ENCODE results near the gene KRT4. TPM values are rescaled to one million over a fixed set of nuclear protein-coding genes. Genes with fewer than 3 reads are reported as not detected.
A peak's percentile ranks its signal among the peaks of the same experiment; 100 is the strongest.

Gene KRT4
- total and polyA plus RNA-seq, 2 experiments from 2014 or later: not detected

GRCh38 chr12:52847335-52848102 lies 33.6 kb upstream of the KRT4 start:
- DNase-seq (ENCODE audit: low read depth in 1 of 2, low spot score in 1 of 2): peak in 1 of 2 donors; percentile 44
- H3K27ac ChIP-seq: no peak overlapping the region
- no peak for TF ChIP-seq CTCF (IDR thresholded peaks at IDR 0.05; ENCODE audit: low read depth, low read length)

DNA sequence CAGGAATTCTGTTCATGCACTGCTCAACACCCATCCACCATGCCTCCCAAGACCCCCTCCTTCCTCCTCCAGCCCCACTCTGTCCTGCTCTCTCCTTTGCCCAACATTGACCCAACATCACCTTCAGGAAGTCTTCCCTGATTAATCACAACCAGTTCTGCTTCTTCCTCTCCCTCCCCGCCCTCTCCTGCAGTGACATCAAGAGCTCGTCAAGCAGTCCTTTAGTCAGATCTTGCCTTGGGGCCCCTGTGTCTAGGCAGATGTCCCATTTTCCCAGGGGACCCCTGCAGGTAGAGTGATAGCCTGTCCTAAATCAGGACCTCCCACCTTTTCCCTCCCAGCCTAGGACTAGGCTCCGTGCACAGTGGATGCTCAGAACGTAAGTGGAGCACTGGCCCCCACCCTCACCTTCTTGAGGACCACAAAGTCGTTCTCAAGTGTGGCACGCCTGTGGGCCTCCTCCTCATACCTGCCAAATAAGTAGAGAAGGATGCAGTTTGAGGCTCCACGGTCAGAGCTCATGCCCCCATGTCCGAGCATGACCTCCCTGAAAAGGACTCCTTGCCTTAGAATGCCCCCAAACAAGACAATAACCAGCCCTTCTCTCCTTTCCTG lies 32.5 kb upstream of the KRT4 start:
- Histone ChIP-seq H3K4me1 (ENCODE audit: low read depth) (no peaks in the 10 kb centered on the region), H3K36me3 (no peaks in the 10 kb centered on the region), H3K27ac (no peak overlapping the region), H3K9me3 (ENCODE audit: low read depth) (no peaks in the 10 kb centered on the region), H3K4me3 (no peak overlapping the region), H3K27me3 (peaks cover 11% of the 10 kb centered on the region)
- DNase-seq (ENCODE audit: low read depth in 1 of 2, low spot score in 1 of 2): no peak
- TF ChIP-seq CTCF (IDR thresholded peaks at IDR 0.05; ENCODE audit: low read depth, low read length): no peak

More at GRCh38 chr12:52847335-52848102, 33.6 kb upstream of the KRT4 start:
- no peaks in the 10 kb centered on the region for H3K36me3 ChIP-seq
- H3K4me1 ChIP-seq (ENCODE audit: low read depth): no peaks in the 10 kb centered on the region
- no peak overlapping the region for H3K4me3 ChIP-seq
- peaks cover 4% of the 10 kb centered on the region for H3K27me3 ChIP-seq
- H3K9me3 ChIP-seq (ENCODE audit: low read depth): no peaks in the 10 kb centered on the region

DNA sequence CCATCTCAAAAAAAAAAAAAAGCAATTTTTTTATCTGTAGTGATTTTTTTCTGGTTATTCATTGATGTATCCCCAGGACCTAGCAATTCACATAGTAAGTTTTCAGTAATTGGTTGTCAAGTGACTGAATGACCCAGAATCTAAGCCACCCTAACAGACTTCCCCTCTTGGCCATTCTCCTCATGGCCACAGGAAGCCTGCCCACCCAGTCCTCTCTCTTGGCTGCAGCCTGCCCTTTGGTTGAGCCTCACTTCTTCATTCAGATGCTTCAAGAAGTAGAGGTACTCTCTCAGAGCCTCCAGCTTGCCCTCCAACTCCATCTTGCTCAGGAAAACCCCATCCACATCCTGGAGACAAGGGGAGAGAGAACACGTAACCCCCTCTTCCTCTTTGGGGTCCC lies 32.0 kb upstream of the KRT4 start:
- H3K36me3 ChIP-seq: no peaks in the 10 kb centered on the region
- no peak for TF ChIP-seq CTCF (IDR thresholded peaks at IDR 0.05; ENCODE audit: low read depth, low read length)
- H3K4me3 ChIP-seq: no peak overlapping the region
- no peak overlapping the region for H3K27ac ChIP-seq
- H3K4me1 ChIP-seq (ENCODE audit: low read depth): no peaks in the 10 kb centered on the region
- DNase-seq (ENCODE audit: low read depth in 1 of 2, low spot score in 1 of 2): no peak
- H3K27me3 ChIP-seq: peaks cover 11% of the 10 kb centered on the region
- no peaks in the 10 kb centered on the region for H3K9me3 ChIP-seq (ENCODE audit: low read depth)

DNA sequence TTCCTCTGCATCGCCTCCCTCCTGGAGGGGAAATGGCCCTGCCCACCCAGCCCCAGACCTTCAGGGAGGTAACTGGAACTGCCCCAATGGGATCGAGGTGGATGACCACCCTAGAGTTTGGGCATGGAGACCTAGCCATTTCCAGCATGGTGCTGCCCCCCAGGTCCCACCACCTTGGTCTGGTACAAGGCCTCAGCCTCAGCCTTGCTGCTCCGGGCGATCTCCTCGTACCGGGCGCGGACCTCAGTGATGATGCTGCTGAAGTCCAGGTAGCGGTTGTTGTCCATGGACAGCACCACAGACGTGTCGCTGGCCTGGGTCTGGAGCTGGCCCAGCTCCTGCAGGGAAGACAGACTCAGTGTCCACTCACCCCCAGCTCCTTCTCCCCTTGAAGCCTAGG lies 30.5 kb upstream of the KRT4 start:
- no peak for DNase-seq (ENCODE audit: low read depth in 1 of 2, low spot score in 1 of 2)
- Histone ChIP-seq H3K27ac (no peak overlapping the region), H3K27me3 (peaks cover 15% of the 10 kb centered on the region), H3K36me3 (no peaks in the 10 kb centered on the region), H3K9me3 (ENCODE audit: low read depth) (no peaks in the 10 kb centered on the region), H3K4me1 (ENCODE audit: low read depth) (no peaks in the 10 kb centered on the region), H3K4me3 (no peak overlapping the region)
- no peak for TF ChIP-seq CTCF (IDR thresholded peaks at IDR 0.05; ENCODE audit: low read depth, low read length)

DNA sequence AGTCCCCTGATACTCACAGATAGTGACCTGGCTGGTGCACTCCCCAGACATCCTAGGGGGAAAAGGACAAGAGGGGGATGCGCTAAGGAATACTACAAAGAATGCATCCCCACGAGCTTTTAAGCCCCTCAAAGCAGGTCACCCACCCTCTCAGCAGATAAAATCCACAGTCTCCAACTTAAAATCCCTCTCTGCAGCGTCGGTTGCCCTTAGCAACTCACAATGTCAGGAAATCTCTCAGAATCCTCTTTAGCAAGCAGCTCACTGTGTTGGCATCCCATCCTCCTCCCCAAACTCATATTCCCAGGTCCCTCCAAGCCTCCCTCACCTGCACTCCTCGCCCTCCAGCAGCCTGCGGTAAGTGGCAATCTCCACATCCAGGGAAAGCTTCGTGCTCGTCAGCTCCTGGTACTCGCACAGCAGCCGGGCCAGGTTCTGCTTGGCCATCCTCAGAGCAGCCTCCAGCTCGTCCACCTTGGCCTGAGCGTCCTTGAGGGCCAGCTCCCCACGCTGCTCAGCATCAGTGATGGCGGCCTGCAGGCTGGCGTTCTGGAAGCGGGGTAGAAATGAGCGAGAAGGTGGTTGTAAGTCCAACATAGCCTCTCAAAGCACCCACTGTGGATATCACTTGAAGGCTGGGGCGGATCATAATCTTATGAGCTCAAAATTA lies 25.7 kb upstream of the KRT4 start:
- Histone ChIP-seq H3K27ac (no peak overlapping the region), H3K27me3 (peaks cover 23% of the 10 kb centered on the region), H3K9me3 (ENCODE audit: low read depth) (no peaks in the 10 kb centered on the region), H3K4me3 (no peak overlapping the region), H3K4me1 (ENCODE audit: low read depth) (no peaks in the 10 kb centered on the region), H3K36me3 (no peaks in the 10 kb centered on the region)
- DNase-seq (ENCODE audit: low read depth in 1 of 2, low spot score in 1 of 2): no peak
- no peak for TF ChIP-seq CTCF (IDR thresholded peaks at IDR 0.05; ENCODE audit: low read depth, low read length)
